IgD-negative memory B cell (primary cell): ENCODE data around the gene OSBPL2. TPM values are rescaled to one million over a fixed set of nuclear protein-coding genes. Genes with fewer than 3 reads are reported as not detected.
A peak's percentile ranks its signal among the peaks of the same experiment; 100 is the strongest.

Experiments
- H3K27ac Mint-ChIP-seq, 3 donors: one replicate each; pipeline ENCODE4 v1.8.0; 2020 to 2022; ENCODE audit warnings: mild to moderate bottlenecking in 3 of 3, mixed read lengths in 3 of 3, moderate library complexity in 1 of 3
- H3K27me3 Mint-ChIP-seq: one replicate; pipeline ENCODE4 v1.8.0; 2021; ENCODE audit warnings: mixed read lengths
- H3K36me3 Mint-ChIP-seq: one replicate; pipeline ENCODE4 v1.8.0; 2020; ENCODE audit warnings: mild to moderate bottlenecking, mixed read lengths
- H3K4me1 Mint-ChIP-seq, 3 donors: one replicate each; pipeline ENCODE4 v1.8.0; 2020 to 2022; ENCODE audit warnings: mixed read lengths in 3 of 3, mild to moderate bottlenecking in 1 of 3
- H3K4me3 Mint-ChIP-seq, 4 donors: one replicate each; pipeline ENCODE4 v1.8.0; 2020 to 2022; ENCODE audit warnings: mild to moderate bottlenecking in 4 of 4, mixed read lengths in 4 of 4, moderate library complexity in 3 of 4
- H3K9me3 Mint-ChIP-seq, 3 donors: one replicate each; pipeline ENCODE4 v1.8.0; 2020 to 2021; ENCODE audit warnings: mixed read lengths in 3 of 3, mild to moderate bottlenecking in 1 of 3
- polyA plus RNA-seq: library from polyadenylated mRNA; unstranded; fragments of 300-500 nt; fragmentation: Illumina TruSeq; gene quantifications from one replicate; pipeline ENCODE4 v1.2.3, GENCODE V29; 2021

Gene OSBPL2
- polyA plus RNA-seq, 1 donor from 2014 or later = 25.6 TPM

DNA sequence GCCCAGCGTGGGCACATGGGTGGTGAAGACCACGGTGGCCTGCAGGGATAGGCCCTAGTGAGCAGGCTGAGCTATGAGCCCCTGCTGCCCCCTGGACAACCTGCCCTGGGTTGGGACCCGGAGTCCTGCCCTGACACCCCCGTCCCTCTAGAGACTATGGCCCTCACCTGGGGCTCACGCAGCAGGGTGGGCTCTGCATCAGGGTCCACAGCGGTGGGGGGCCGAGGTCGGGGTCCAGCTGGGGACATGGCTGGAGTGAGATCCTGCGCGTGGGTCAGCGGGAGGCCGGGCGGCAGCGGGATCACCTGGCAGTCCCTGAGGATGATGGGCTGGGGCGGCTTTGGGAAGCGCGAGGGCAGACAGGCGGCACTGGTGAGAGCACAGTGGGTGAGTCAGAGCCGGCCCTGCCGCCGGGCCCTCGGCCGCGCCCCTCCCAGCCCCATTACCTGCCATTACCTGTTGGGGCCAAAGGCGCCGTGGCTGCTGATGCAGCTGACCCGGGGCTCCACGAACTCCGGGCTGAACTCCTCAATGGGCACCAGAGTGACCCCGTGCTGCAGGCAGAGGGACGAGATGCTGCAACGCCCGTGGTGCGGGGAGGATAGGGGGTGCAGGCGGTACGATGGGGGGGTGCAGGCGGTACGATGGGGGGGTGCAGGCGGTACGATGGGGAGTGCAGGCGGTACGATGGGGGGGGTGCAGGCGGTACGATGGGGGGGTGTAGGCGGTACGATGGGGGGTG, 92.4 kb downstream of the OSBPL2 start:
- Mint-ChIP-seq H3K4me3 (no peak overlapping the region), H3K9me3 (no peaks in the 10 kb centered on the region), H3K4me1 (peaks cover 2 to 3% (median 3%) of the 10 kb centered on the region in 3 donors)

DNA sequence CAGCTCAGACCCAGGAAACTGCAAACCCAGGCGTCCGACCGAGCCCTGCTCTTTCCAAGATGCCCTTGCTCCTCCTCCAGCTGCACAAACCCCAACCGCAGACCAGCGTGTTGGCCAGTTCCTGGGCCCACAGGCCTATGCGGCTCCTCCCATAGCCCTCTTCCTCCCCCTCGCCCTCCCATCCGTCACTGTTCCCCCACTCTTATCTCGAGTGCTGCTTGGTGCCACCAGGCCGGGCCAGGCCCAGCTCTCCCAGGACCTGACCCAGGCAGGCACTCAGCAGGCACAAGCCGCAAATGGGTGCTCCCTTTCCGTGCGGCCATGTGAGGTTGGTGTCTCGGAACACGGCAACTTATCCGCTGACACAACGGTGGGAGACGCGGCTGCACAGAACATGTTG, 93.0 kb downstream of the OSBPL2 start:
- Mint-ChIP-seq H3K27me3 (no peaks in the 10 kb centered on the region), H3K9me3 (no peaks in the 10 kb centered on the region), H3K36me3 (no peaks in the 10 kb centered on the region), H3K4me1 (peaks cover 0 to 7% (median 3%) of the 10 kb centered on the region in 3 donors), H3K4me3 (no peak overlapping the region), H3K27ac (no peak overlapping the region)

More for the DNA sequence above, 92.4 kb downstream of the OSBPL2 start:
- Mint-ChIP-seq H3K27ac (no peak overlapping the region), H3K36me3 (no peaks in the 10 kb centered on the region), H3K27me3 (no peaks in the 10 kb centered on the region)

DNA sequence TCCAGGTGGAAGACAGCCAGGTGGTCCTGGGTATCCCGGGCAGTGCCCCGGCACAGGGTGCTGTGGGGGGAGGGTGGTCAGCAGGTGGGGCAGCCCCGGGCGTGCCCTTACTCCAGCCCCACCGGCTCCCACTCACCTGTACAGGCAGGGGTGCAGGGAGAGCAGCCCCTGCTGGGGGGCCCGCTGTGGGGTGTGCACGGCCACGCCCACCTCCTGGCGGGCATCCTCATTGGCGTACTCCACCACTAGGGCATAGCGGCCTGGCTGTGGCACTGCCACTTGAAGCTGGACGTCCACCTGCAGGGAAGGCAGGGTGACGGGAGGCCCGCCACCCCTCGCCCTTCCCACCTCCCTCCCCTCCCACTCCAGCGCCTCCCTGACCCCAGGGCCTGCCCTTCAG, 94.1 kb downstream of the OSBPL2 start:
- H3K4me3 Mint-ChIP-seq = no peak overlapping the region
- H3K9me3 Mint-ChIP-seq = no peaks in the 10 kb centered on the region
- H3K36me3 Mint-ChIP-seq = no peaks in the 10 kb centered on the region
- H3K27ac Mint-ChIP-seq = no peak overlapping the region
- peaks cover 0 to 15% (median 11%) of the 10 kb centered on the region in 3 donors for H3K4me1 Mint-ChIP-seq
- H3K27me3 Mint-ChIP-seq = peaks cover 2% of the 10 kb centered on the region

DNA sequence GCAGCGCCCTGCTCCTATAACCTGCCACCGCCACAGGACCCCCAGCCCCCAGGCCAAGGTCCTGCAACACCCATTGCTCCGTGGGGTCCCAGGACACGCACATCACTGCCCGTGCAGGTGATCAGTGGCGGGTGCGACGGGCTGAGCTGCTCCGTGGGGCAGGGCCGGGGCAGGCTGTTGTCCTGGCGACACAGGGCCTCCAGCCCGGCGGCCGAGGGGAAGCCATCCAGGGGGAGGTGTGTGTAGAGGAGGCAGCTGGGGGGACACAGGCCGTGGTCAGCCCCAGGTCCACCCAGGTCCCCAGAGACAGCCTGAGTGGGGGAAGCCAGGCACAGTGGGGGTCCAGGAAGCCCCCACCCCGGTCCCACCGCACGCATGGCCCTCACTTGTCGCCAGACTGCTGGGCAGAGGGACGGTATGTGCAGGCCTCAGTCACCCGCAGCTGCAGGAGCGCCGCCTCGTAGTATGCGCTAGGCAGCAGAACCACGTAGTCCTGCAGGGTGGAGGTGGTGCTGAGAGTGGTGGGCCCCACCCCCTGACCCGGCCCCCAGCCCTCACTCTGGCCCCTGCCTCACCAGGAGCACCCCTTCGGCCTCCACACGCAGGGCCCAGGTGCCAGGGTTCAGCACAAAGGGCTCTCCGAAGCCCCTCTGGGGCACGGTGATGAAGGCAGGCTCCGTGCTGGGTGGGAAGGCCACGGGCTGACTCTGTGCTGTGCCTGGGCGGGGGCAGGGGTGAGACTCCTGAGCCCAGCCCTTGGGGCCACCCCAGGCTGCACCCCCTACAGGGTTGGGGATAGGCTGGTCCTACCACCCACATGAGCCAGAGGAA, 94.9 kb downstream of the OSBPL2 start:
- no peak overlapping the region for H3K27ac Mint-ChIP-seq
- peaks cover 0 to 19% (median 18%) of the 10 kb centered on the region in 3 donors for H3K4me1 Mint-ChIP-seq
- peaks cover 2% of the 10 kb centered on the region for H3K27me3 Mint-ChIP-seq
- no peaks in the 10 kb centered on the region for H3K36me3 Mint-ChIP-seq
- no peak overlapping the region for H3K4me3 Mint-ChIP-seq
- peaks cover 0 to 2% (median 0%) of the 10 kb centered on the region in 3 donors for H3K9me3 Mint-ChIP-seq

DNA sequence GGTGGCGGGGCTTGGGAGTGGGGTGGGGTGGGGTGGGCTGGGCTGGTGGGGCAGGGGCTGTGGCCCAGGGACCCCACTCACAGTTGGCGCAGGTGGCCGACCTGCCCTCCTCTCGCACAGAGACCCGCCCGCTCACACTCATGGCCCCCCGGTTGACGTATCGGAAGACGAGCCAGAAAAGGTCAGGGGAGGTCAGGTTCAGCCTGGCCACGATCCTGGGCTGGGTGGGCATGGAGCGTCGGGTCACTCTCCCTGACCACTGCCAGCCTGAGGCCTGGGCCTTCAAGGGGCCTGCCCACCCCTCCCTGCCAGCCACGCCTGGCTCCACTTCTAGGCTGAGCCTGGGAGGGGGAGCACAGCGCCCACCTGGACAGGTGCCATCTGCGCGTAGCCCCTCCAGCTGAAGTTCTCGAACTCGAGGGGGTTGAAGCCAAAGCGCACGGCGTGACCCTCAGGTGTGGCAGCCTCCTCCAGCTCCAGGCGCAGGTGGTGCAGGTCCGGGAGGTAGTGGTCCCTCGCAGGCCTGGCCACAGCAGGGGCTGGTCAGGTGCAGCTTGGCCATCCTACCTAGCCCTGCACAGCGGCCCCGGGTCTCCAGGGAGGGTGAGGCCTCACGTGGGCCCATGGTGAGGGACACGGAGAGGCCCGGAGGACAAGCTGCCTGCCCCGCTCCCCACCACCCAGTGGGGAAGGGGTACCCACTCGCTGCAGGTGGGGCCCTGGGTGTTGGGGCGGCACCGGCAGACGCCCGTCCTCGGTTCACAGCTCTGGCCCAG, 95.7 kb downstream of the OSBPL2 start:
- Mint-ChIP-seq H3K36me3 (no peaks in the 10 kb centered on the region), H3K4me1 (peaks cover 0 to 22% (median 18%) of the 10 kb centered on the region in 3 donors), H3K27ac (no peak overlapping the region), H3K4me3 (no peak overlapping the region), H3K9me3 (peaks cover 0 to 2% (median 0%) of the 10 kb centered on the region in 3 donors), H3K27me3 (peaks cover 2% of the 10 kb centered on the region)

DNA sequence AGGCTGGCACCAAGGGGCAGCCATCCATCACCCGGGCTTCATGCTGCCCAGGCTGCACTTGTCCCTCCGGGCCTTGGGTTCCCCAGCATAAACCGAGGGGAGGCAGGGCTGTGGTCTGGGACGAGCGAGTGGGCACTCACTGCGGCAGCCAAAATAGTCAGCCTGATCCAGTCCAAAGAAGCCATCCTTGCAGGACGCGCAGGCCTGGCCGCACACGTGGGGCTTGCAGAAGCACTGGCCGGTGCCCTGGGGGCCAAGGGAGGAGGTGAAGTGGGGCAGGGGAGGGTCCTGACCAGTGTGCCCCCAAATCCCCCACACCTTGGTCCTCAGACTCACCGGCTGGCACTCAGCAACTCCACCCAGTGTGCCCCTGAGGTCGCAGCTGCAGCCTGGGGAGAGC, 96.6 kb downstream of the OSBPL2 start:
- H3K4me3 Mint-ChIP-seq = no peak overlapping the region
- no peaks in the 10 kb centered on the region for H3K36me3 Mint-ChIP-seq
- H3K4me1 Mint-ChIP-seq = peaks cover 6 to 31% (median 25%) of the 10 kb centered on the region in 3 donors
- peaks cover 0 to 4% (median 0%) of the 10 kb centered on the region in 3 donors for H3K9me3 Mint-ChIP-seq
- H3K27ac Mint-ChIP-seq = no peak overlapping the region
- H3K27me3 Mint-ChIP-seq = peaks cover 2% of the 10 kb centered on the region

DNA sequence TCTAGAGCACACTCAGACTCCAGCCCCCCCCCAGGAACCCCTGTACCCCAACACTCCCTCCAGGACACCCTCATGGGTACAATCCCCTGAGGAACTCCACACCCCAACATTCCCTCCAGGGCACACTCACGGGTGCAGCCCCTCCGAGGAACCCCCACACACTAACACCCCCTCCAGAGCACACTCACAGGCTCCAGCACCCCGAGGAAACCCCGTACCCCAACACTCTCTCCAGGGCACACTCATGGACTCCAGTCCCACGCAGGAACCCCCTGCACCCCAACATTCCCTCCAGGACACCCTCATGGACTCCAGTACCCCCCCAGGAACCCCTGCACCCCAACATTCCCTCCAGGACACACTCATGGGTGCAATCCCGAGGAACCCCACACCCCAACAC, 97.2 kb downstream of the OSBPL2 start:
- Mint-ChIP-seq H3K27ac (peak overlapping the region in 1 of 3 donors; percentile 97), H3K4me1 (peaks cover 8 to 33% (median 28%) of the 10 kb centered on the region in 3 donors), H3K9me3 (peaks cover 0 to 6% (median 0%) of the 10 kb centered on the region in 3 donors), H3K36me3 (no peaks in the 10 kb centered on the region), H3K27me3 (peaks cover 2% of the 10 kb centered on the region), H3K4me3 (no peak overlapping the region)

DNA sequence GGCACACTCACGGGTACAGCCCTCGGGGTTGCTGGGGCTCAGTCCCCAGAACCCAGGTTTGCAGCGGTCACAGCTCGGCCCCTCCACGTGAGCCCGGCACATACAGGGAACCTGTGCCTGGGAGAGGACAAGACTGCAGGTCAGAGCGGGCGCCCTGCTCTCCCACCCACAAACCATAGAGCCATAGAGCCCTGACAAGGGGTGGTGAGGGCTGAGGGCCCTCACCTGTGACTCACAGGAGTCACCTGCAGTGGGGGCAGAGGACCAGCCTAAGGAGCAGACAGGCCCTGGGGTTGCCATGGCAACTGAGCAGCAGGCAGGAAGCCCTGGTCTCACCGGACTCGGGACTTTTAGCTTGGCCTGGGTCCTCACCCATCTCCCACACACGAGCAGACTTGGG, 98.0 kb downstream of the OSBPL2 start:
- H3K27me3 Mint-ChIP-seq = peaks cover 2% of the 10 kb centered on the region
- H3K9me3 Mint-ChIP-seq = peaks cover 0 to 6% (median 0%) of the 10 kb centered on the region in 3 donors
- peak overlapping the region in 3 of 4 donors; percentile 81 to 84 (median 84) for H3K4me3 Mint-ChIP-seq
- no peaks in the 10 kb centered on the region for H3K36me3 Mint-ChIP-seq
- peak overlapping the region; percentile 79 to 97 (median 97) for H3K27ac Mint-ChIP-seq
- peaks cover 8 to 33% (median 28%) of the 10 kb centered on the region in 3 donors for H3K4me1 Mint-ChIP-seq

DNA sequence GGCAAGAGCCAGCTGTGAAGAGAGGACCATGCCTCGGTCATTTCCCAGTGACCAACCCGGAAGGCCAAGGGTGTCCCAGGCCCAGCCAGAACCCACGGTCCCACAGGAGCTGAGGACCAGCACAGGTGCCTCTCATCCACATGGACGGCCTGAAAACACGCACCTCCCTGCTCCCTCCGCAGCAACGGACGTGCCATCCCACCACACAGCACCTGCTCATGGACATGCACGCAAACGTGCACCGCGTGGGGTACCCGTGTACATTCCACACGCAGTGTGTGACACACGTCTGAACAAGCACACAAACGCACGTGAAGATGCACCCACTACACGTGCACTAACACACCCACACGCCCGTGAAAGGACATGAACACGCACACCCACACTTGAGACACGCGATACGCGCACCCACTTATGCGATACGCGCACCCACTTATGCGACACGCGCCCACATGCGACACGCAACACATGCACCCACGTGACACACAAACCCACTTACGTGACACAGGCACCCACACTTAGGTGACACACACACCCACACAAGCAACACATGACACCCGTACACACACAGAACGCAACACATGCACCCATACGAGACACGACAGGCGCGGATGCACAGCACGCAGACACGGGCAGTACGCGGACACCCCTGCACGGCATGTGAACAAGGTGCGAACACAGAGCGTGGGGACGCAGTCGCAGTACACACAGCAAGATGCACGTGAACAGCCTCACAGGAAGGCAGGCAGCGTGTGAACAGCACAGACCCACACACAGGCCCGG, 98.6 kb downstream of the OSBPL2 start:
- Mint-ChIP-seq H3K9me3 (peaks cover 0 to 6% (median 0%) of the 10 kb centered on the region in 3 donors), H3K36me3 (no peaks in the 10 kb centered on the region), H3K27ac (peak overlapping the region; percentile 79 to 97 (median 97)), H3K4me1 (peaks cover 8 to 33% (median 28%) of the 10 kb centered on the region in 3 donors), H3K4me3 (peak overlapping the region; percentile 62 to 92 (median 84)), H3K27me3 (peaks cover 2% of the 10 kb centered on the region)

DNA sequence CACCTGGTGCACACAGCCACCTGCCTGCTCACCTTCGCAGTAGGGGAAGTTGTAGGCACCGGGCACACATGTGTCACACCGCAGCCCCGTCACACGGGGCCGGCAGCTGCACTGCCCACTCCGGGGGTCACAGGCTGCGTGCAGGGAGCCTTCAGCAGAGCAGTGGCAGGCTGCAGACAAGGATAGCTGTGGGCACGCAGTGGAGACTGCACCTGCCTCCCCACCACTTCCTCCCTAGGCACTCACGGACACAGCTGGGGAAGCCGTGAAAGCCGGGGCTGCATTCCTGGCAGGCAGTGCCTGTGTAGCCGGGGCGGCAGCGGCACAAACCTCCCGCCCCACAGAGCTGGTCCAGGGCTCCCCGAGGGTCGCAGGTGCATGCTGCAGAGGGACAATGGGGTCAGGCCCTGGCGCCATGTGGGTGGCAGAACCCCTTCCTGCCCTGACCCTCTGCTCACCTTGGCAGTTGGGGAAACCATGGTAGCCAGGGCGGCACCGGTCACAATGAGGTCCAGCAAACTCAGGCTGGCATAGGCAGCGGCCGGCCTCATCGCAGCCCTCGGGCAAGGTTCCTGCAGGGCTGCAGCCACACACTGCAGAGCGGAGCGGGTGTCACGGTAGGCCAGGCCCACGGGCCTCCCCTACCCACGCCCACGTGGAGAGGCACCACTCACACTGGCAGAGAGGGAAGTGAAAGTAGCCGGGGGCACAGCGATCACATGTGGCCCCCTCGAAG, 99.4 kb downstream of the OSBPL2 start:
- Mint-ChIP-seq H3K27me3 (peaks cover 2% of the 10 kb centered on the region), H3K4me3 (peak overlapping the region; percentile 64 to 92 (median 79)), H3K9me3 (peaks cover 0 to 6% (median 0%) of the 10 kb centered on the region in 3 donors), H3K27ac (peak overlapping the region; percentile 79 to 97 (median 97)), H3K36me3 (no peaks in the 10 kb centered on the region), H3K4me1 (peaks cover 8 to 33% (median 28%) of the 10 kb centered on the region in 3 donors)

DNA sequence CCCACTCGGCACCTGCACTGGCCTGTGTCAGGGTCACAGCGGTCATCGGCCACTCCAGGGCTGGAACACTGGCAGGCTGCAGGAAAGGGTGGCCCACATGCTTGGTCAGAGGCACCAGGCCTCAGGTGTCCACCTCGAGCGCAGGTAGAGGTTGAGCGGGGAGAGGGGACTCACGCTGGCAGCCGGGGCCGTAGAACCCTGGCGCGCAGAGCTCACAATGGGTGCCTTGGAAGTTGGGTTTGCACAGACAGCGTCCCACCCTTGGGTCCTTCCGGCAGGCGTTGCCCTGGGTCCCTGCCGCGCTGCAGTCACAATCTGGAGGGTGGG, 99.9 kb downstream of the OSBPL2 start:
- H3K36me3 Mint-ChIP-seq = no peaks in the 10 kb centered on the region
- peaks cover 8 to 33% (median 28%) of the 10 kb centered on the region in 3 donors for H3K4me1 Mint-ChIP-seq
- H3K9me3 Mint-ChIP-seq = peaks cover 0 to 6% (median 0%) of the 10 kb centered on the region in 3 donors
- peak overlapping the region; percentile 64 to 92 (median 79) for H3K4me3 Mint-ChIP-seq
- peaks cover 2% of the 10 kb centered on the region for H3K27me3 Mint-ChIP-seq
- peak overlapping the region; percentile 79 to 99 (median 97) for H3K27ac Mint-ChIP-seq

DNA sequence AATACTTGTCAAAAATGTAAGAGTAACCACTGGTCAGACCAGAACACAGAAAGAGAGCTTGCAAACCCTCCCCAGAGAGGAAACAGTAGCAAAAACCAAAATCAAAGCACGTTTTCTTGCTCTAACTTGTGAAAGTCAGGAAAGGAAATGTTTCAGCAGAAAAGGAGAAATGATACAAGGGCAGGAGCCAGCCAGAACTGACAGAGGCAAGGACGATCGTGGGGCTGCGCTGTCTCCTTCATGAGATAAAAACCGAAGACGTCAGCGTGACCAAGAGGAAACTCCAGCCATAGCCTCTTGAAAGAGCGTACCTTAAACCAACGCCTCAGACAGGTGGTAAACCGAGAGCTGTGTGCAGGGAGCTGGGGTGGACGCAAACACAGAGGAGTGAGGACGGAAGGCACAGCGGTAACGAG, 101.3 kb downstream of the OSBPL2 start:
- Mint-ChIP-seq H3K36me3 (peaks cover 1% of the 10 kb centered on the region), H3K4me3 (peak overlapping the region; percentile 74 to 97 (median 92)), H3K4me1 (peaks cover 8 to 35% (median 31%) of the 10 kb centered on the region in 3 donors), H3K27ac (peak overlapping the region; percentile 79 to 99 (median 97)), H3K27me3 (peaks cover 2% of the 10 kb centered on the region), H3K9me3 (peaks cover 0 to 6% (median 0%) of the 10 kb centered on the region in 3 donors)

DNA sequence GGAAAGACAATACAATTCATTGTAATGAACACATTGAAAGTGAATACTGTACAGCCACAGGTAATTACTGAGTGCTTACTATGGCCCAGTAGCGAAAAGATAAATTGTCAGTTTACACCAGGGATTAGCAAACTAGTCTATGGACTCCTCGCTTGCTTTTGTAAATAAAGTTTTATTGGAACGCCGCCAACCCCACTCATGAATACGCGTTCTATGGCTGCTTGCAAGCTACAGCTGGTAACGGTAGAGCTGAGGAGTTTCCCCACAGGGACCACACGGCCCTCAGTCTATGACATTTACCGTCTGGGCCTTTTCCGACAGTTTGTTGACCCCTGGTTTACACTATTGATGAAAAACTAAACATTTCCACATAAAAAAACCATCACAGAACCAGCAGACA, 104.6 kb downstream of the OSBPL2 start:
- H3K27ac Mint-ChIP-seq = no peak overlapping the region
- no peaks in the 10 kb centered on the region for H3K27me3 Mint-ChIP-seq
- H3K4me3 Mint-ChIP-seq = no peak overlapping the region
- H3K9me3 Mint-ChIP-seq = peaks cover 0 to 5% (median 0%) of the 10 kb centered on the region in 3 donors
- peaks cover 1% of the 10 kb centered on the region for H3K36me3 Mint-ChIP-seq
- H3K4me1 Mint-ChIP-seq = peaks cover 8 to 19% (median 19%) of the 10 kb centered on the region in 3 donors
